ENCODE results near the gene SQSTM1. TPM values are rescaled to one million over a fixed set of nuclear protein-coding genes. Genes with fewer than 3 reads are reported as not detected.

Gene SQSTM1
- total and polyA plus RNA-seq, 2 of the 8 experiments (the other 6 are each of a cell fraction or from before 2014, with no cell fraction given) = 78.6 to 110 TPM

DNA sequence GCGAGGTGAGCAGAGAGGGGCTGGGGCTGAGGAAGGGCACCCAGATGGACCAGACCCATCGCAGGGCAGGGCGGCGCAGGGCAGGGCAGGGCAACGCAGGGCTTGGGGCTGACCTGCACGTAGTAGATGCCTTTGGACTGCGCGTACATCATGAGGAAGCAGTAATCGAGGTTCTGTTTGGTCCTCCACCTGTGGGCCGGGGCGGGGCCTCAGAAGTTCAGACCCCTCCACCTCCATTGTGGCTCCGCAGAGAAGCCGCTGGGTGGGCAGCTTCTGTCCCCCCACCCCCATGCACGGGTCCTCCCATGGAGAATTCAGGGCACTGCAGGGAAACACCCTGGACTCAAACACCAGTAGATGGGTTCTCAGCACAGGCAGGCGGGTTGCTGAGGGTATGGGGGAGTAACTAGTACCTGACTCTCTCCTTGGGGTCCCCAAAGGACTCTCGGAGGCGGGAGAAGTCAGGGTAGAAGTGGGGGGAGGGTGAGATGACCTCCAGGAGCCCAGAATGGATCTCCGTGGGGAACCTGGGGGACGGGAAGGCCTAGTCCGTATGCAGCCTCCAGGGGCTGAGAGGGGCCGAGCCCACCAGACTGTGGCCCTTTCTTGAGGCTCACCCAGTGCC, 20.5 kb upstream of the SQSTM1 start (continued):
- TF ChIP-seq, protein P1, sequence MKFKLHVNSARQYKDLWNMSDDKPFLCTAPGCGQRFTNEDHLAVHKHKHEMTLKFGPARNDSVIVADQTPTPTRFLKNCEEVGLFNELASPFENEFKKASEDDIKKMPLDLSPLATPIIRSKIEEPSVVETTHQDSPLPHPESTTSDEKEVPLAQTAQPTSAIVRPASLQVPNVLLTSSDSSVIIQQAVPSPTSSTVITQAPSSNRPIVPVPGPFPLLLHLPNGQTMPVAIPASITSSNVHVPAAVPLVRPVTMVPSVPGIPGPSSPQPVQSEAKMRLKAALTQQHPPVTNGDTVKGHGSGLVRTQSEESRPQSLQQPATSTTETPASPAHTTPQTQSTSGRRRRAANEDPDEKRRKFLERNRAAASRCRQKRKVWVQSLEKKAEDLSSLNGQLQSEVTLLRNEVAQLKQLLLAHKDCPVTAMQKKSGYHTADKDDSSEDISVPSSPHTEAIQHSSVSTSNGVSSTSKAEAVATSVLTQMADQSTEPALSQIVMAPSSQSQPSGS (IDR thresholded peaks at IDR 0.05; ENCODE audit: low read length) = no peak
- TF ChIP-seq CEBPB (IDR thresholded peaks at IDR 0.05; ENCODE audit: low read depth, low read length) (no peak), FOSL1 (IDR thresholded peaks at IDR 0.05; ENCODE audit: insufficient read depth, low read depth, low read length) (no peak), MAFK (IDR thresholded peaks at IDR 0.05; ENCODE audit: low read depth, low read length) (no peak), ZNF274 (IDR thresholded peaks at IDR 0.05; ENCODE audit: borderline replicate concordance, extremely low read depth, low read length) (no peak), PHF8 (conservative IDR thresholded peaks at IDR 0.05; ENCODE audit: low read depth, low read length) (no peak)

Data from H1 (cell line).